ENCODE data around the gene SPPL2C.

The SPPL2C gene, protein sequence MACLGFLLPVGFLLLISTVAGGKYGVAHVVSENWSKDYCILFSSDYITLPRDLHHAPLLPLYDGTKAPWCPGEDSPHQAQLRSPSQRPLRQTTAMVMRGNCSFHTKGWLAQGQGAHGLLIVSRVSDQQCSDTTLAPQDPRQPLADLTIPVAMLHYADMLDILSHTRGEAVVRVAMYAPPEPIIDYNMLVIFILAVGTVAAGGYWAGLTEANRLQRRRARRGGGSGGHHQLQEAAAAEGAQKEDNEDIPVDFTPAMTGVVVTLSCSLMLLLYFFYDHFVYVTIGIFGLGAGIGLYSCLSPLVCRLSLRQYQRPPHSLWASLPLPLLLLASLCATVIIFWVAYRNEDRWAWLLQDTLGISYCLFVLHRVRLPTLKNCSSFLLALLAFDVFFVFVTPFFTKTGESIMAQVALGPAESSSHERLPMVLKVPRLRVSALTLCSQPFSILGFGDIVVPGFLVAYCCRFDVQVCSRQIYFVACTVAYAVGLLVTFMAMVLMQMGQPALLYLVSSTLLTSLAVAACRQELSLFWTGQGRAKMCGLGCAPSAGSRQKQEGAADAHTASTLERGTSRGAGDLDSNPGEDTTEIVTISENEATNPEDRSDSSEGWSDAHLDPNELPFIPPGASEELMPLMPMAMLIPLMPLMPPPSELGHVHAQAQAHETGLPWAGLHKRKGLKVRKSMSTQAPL

DNA sequence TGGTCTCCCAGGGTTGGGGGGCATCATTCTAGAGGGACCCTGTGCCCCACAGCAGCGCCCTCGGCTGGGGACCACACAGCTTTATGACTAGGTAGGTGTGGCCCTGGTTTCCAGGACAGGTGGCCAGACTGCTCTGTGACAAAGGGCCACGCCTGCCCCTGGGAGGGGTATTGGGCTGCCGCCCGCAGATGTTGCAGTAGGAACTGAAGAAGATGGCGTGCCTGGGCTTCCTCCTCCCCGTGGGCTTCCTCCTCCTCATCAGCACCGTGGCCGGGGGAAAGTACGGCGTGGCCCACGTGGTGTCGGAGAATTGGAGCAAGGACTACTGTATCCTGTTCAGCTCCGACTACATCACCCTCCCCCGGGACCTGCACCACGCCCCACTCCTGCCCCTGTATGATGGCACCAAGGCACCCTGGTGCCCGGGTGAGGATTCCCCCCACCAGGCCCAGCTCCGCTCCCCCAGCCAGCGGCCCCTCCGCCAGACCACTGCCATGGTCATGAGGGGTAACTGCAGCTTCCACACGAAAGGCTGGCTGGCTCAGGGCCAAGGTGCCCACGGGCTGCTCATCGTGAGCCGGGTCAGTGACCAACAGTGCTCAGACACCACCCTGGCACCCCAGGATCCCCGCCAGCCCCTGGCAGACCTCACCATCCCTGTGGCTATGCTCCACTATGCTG, at the start of gene SPPL2C:
SPPL2C (plus strand) TSS at position 187 of the 681 bp plus-strand sequence; CDS start at position 213, 26 bp downstream.
- TF ChIP-seq ZNF8 (CRISPR knock-in tag; IDR thresholded peaks at IDR 0.05) (no peak), ZNF70 (CRISPR knock-in tag; IDR thresholded peaks at IDR 0.05) (no peak), GLIS3 (CRISPR knock-in tag; IDR thresholded peaks at IDR 0.05) (no peak), ZFP30 (CRISPR knock-in tag; IDR thresholded peaks at IDR 0.05) (no peak), ZFP3 (CRISPR knock-in tag; IDR thresholded peaks at IDR 0.05) (no peak)
- no peak for ATAC-seq

DNA sequence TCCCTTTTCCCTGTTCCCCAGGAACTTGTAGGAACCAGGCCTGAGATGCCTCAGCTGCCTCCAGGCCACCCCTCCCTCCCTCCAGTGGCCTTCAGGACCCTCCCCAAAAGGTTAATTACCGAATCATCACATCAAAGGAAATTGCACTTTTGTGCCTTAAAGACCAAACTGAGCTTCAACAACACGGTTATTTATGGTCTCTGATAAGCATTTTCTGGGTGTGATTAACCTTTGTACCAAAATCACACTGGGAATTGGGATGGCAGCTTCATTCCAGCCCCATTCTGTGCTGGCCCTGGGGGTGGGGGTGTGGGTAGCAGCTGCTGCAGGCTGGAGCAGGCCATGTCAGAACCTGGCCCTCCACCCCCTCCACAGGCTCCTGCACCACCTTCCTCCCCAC, 43.9 kb upstream of the SPPL2C start:
- TF ChIP-seq PPARA (CRISPR knock-in tag; IDR thresholded peaks at IDR 0.05; ENCODE audit: borderline replicate concordance) (no peak), SNAI2 (CRISPR knock-in tag; IDR thresholded peaks at IDR 0.05) (no peak), ZC3H10 (CRISPR knock-in tag; IDR thresholded peaks at IDR 0.05) (no peak), ZFP3 (CRISPR knock-in tag; IDR thresholded peaks at IDR 0.05) (no peak), CSDC2 (CRISPR knock-in tag; IDR thresholded peaks at IDR 0.05) (no peak), OSR1 (CRISPR knock-in tag; IDR thresholded peaks at IDR 0.05) (no peak), ARNTL (CRISPR knock-in tag; IDR thresholded peaks at IDR 0.05; ENCODE audit: borderline replicate concordance, low read depth) (no peak), ZFP30 (CRISPR knock-in tag; IDR thresholded peaks at IDR 0.05) (no peak), TOX (CRISPR knock-in tag; IDR thresholded peaks at IDR 0.05; ENCODE audit: borderline replicate concordance) (no peak), RARB (CRISPR knock-in tag; IDR thresholded peaks at IDR 0.05) (no peak), ZNF565 (CRISPR knock-in tag; conservative IDR thresholded peaks at IDR 0.05; ENCODE audit: low read depth) (no peak), BACH2 (CRISPR knock-in tag; IDR thresholded peaks at IDR 0.05; ENCODE audit: borderline replicate concordance) (no peak), ZNF70 (CRISPR knock-in tag; IDR thresholded peaks at IDR 0.05) (no peak), GLIS3 (CRISPR knock-in tag; IDR thresholded peaks at IDR 0.05) (no peak), TCF4 (CRISPR knock-in tag; IDR thresholded peaks at IDR 0.05; ENCODE audit: borderline replicate concordance) (no peak)
- TF ChIP-seq, protein P1, sequence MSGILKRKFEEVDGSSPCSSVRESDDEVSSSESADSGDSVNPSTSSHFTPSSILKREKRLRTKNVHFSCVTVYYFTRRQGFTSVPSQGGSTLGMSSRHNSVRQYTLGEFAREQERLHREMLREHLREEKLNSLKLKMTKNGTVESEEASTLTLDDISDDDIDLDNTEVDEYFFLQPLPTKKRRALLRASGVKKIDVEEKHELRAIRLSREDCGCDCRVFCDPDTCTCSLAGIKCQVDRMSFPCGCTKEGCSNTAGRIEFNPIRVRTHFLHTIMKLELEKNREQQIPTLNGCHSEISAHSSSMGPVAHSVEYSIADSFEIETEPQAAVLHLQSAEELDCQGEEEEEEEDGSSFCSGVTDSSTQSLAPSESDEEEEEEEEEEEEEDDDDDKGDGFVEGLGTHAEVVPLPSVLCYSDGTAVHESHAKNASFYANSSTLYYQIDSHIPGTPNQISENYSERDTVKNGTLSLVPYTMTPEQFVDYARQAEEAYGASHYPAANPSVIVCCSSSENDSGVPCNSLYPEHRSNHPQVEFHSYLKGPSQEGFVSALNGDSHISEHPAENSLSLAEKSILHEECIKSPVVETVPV (CRISPR knock-in tag; IDR thresholded peaks at IDR 0.05) = no peak
- TF ChIP-seq, protein P2, sequence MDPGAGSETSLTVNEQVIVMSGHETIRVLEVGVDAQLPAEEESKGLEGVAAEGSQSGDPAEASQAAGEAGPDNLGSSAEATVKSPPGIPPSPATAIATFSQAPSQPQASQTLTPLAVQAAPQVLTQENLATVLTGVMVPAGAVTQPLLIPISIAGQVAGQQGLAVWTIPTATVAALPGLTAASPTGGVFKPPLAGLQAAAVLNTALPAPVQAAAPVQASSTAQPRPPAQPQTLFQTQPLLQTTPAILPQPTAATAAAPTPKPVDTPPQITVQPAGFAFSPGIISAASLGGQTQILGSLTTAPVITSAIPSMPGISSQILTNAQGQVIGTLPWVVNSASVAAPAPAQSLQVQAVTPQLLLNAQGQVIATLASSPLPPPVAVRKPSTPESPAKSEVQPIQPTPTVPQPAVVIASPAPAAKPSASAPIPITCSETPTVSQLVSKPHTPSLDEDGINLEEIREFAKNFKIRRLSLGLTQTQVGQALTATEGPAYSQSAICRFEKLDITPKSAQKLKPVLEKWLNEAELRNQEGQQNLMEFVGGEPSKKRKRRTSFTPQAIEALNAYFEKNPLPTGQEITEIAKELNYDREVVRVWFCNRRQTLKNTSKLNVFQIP (CRISPR knock-in tag; IDR thresholded peaks at IDR 0.05; ENCODE audit: borderline replicate concordance, low read depth) = no peak
- TF ChIP-seq, protein P3, sequence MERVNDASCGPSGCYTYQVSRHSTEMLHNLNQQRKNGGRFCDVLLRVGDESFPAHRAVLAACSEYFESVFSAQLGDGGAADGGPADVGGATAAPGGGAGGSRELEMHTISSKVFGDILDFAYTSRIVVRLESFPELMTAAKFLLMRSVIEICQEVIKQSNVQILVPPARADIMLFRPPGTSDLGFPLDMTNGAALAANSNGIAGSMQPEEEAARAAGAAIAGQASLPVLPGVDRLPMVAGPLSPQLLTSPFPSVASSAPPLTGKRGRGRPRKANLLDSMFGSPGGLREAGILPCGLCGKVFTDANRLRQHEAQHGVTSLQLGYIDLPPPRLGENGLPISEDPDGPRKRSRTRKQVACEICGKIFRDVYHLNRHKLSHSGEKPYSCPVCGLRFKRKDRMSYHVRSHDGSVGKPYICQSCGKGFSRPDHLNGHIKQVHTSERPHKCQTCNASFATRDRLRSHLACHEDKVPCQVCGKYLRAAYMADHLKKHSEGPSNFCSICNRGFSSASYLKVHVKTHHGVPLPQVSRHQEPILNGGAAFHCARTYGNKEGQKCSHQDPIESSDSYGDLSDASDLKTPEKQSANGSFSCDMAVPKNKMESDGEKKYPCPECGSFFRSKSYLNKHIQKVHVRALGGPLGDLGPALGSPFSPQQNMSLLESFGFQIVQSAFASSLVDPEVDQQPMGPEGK (CRISPR knock-in tag; IDR thresholded peaks at IDR 0.05; ENCODE audit: borderline replicate concordance) = no peak
- TF ChIP-seq, protein P4, sequence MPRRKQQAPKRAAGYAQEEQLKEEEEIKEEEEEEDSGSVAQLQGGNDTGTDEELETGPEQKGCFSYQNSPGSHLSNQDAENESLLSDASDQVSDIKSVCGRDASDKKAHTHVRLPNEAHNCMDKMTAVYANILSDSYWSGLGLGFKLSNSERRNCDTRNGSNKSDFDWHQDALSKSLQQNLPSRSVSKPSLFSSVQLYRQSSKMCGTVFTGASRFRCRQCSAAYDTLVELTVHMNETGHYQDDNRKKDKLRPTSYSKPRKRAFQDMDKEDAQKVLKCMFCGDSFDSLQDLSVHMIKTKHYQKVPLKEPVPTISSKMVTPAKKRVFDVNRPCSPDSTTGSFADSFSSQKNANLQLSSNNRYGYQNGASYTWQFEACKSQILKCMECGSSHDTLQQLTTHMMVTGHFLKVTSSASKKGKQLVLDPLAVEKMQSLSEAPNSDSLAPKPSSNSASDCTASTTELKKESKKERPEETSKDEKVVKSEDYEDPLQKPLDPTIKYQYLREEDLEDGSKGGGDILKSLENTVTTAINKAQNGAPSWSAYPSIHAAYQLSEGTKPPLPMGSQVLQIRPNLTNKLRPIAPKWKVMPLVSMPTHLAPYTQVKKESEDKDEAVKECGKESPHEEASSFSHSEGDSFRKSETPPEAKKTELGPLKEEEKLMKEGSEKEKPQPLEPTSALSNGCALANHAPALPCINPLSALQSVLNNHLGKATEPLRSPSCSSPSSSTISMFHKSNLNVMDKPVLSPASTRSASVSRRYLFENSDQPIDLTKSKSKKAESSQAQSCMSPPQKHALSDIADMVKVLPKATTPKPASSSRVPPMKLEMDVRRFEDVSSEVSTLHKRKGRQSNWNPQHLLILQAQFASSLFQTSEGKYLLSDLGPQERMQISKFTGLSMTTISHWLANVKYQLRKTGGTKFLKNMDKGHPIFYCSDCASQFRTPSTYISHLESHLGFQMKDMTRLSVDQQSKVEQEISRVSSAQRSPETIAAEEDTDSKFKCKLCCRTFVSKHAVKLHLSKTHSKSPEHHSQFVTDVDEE (CRISPR knock-in tag; IDR thresholded peaks at IDR 0.05) = no peak
- no peak for ATAC-seq

DNA sequence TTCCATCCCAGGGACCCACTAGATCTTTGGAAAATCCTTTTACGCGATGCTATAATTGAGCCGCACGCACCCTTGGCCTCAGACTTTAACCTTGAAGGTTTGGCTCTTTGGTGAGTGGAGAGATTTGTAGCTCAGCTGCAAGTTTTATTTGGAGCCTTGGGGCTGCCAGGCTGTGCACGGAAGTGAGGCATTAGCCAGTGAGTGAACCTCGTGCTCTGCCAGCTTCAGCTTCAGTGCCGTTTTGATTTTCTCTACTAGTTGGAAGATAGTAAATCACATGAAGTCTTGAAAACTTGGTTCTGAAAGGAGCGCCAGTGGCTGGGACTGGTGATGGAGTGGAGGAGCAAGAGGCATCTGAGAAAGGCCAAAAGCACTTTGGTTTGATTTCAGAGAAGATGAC, 43.3 kb upstream of the SPPL2C start:
- ATAC-seq = no peak

More for the DNA sequence above, 43.3 kb upstream of the SPPL2C start:
- TF ChIP-seq, protein P2 (CRISPR knock-in tag; IDR thresholded peaks at IDR 0.05; ENCODE audit: borderline replicate concordance, low read depth) = no peak
- TF ChIP-seq SNAI2 (CRISPR knock-in tag; IDR thresholded peaks at IDR 0.05) (no peak), PPARA (CRISPR knock-in tag; IDR thresholded peaks at IDR 0.05; ENCODE audit: borderline replicate concordance) (no peak), CSDC2 (CRISPR knock-in tag; IDR thresholded peaks at IDR 0.05) (no peak), BACH2 (CRISPR knock-in tag; IDR thresholded peaks at IDR 0.05; ENCODE audit: borderline replicate concordance) (no peak), ISL1 (CRISPR knock-in tag; IDR thresholded peaks at IDR 0.05) (no peak), ZNF70 (CRISPR knock-in tag; IDR thresholded peaks at IDR 0.05) (no peak)
- TF ChIP-seq, protein P5, sequence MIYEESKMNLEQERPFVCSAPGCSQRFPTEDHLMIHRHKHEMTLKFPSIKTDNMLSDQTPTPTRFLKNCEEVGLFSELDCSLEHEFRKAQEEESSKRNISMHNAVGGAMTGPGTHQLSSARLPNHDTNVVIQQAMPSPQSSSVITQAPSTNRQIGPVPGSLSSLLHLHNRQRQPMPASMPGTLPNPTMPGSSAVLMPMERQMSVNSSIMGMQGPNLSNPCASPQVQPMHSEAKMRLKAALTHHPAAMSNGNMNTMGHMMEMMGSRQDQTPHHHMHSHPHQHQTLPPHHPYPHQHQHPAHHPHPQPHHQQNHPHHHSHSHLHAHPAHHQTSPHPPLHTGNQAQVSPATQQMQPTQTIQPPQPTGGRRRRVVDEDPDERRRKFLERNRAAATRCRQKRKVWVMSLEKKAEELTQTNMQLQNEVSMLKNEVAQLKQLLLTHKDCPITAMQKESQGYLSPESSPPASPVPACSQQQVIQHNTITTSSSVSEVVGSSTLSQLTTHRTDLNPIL (CRISPR knock-in tag; IDR thresholded peaks at IDR 0.05; ENCODE audit: low read depth) = no peak
- TF ChIP-seq, protein P3 (CRISPR knock-in tag; IDR thresholded peaks at IDR 0.05; ENCODE audit: borderline replicate concordance) = no peak
